ENCODE results near the gene SLC7A7. TPM values are rescaled to one million over a fixed set of nuclear protein-coding genes. Genes with fewer than 3 reads are reported as not detected.

Gene SLC7A7
- total and polyA plus RNA-seq, 2 of the 13 experiments (the other 11 are each of a cell fraction or from before 2014, with no cell fraction given), result 0.13 to 0.63 TPM

- TF ChIP-seq PRDM10 (CRISPR knock-in tag; IDR thresholded peaks at IDR 0.05; ENCODE audit: low read depth) (0 out of 2 replicates have a peak, but pooled peaks have one; percentile 63), SPEN (CRISPR knock-in tag; IDR thresholded peaks at IDR 0.05; ENCODE audit: low read depth) (peak; percentile 32), ZNF850 (CRISPR knock-in tag; conservative IDR thresholded peaks at IDR 0.05) (0 out of 2 replicates have a peak, but pooled peaks have one; percentile 74), ZNF333 (CRISPR knock-in tag; IDR thresholded peaks at IDR 0.05; ENCODE audit: borderline replicate concordance) (peak; percentile 93; the same call in 1 of the 2 replicates), ZMYM2 (CRISPR knock-in tag; IDR thresholded peaks at IDR 0.05) (0 out of 2 replicates have a peak, but pooled peaks have one; percentile 20), ZNF629 (CRISPR knock-in tag; conservative IDR thresholded peaks at IDR 0.05) (0 out of 2 replicates have a peak, but pooled peaks have one; percentile 6), NKX3-1 (CRISPR knock-in tag; IDR thresholded peaks at IDR 0.05) (peak; percentile 14), ZMYM3 (CRISPR knock-in tag; IDR thresholded peaks at IDR 0.05) (peak; percentile 91), MED13 (CRISPR knock-in tag; IDR thresholded peaks at IDR 0.05) (0 out of 2 replicates have a peak, but pooled peaks have one; percentile 57), ATF4 (CRISPR knock-in tag; IDR thresholded peaks at IDR 0.05) (peak in 1 of 2 experiments; percentile 22; a peak in 1 of 4 replicates), ZBTB3 (CRISPR knock-in tag; IDR thresholded peaks at IDR 0.05; ENCODE audit: borderline replicate concordance, low read depth) (0 out of 2 replicates have a peak, but pooled peaks have one; percentile 12), ZNF33A (CRISPR knock-in tag; IDR thresholded peaks at IDR 0.05; ENCODE audit: borderline replicate concordance) (peak; percentile 94; the same call in 1 of the 2 replicates), AFF4 (CRISPR knock-in tag; IDR thresholded peaks at IDR 0.05) (peak; percentile 54; the same call in 1 of the 2 replicates), CREB3 (CRISPR knock-in tag; IDR thresholded peaks at IDR 0.05) (peak; percentile 69; the same call in 1 of the 2 replicates), ZFAT (CRISPR knock-in tag; conservative IDR thresholded peaks at IDR 0.05) (0 out of 2 replicates have a peak, but pooled peaks have one; percentile 59), HMG20A (CRISPR knock-in tag; IDR thresholded peaks at IDR 0.05; ENCODE audit: borderline replicate concordance) (0 out of 2 replicates have a peak, but pooled peaks have one; percentile 23), NFKBIZ (CRISPR knock-in tag; IDR thresholded peaks at IDR 0.05) (0 out of 2 replicates have a peak, but pooled peaks have one; percentile 18), ZNF253 (CRISPR knock-in tag; IDR thresholded peaks at IDR 0.05; ENCODE audit: borderline replicate concordance) (peak; percentile 40; the same call in 1 of the 2 replicates), PHF5A (CRISPR knock-in tag; IDR thresholded peaks at IDR 0.05; ENCODE audit: low read depth, unreplicated experiment) (peak; percentile 14)
These were observed 13.9 kb upstream of the SLC7A7 start (continued) for GRCh38 chr14:22829076-22829660.

All from HepG2 (cell line).